ENCODE measurements around the gene GRK6.
"Not testable (repeated sequence)": the region's sequence is repeated elsewhere in the genome, so short reads cannot be mapped to it uniquely, and the experiment has no call there.

Gene GRK6

GRCh38 chr5:177483042-177483441 lies 56.6 kb downstream of the GRK6 start:
- Histone ChIP-seq H4K8ac (ENCODE audit: low read depth, low read length) (no peak overlapping the region), H3K4ac (ENCODE audit: low read depth, low read length) (no peak overlapping the region), H3K79me1 (ENCODE audit: low read length) (no peaks in the 10 kb centered on the region), H3K79me2 (ENCODE audit: control insufficient read depth, insufficient read depth, low read length) (no peaks in the 10 kb centered on the region), H3K23ac (ENCODE audit: low read length) (no peak overlapping the region), H2BK5ac (ENCODE audit: low read length) (no peak overlapping the region), H3K4me3 (ENCODE audit: low read length) (no peak overlapping the region), H3K27me3 (ENCODE audit: insufficient read depth, low read length, poor library complexity) (no peaks in the 10 kb centered on the region), H4K5ac (ENCODE audit: low read length) (no peak overlapping the region), H2BK120ac (ENCODE audit: low read depth, low read length) (no peak overlapping the region), H3K4me1 (ENCODE audit: control insufficient read depth, low read depth, low read length) (no peaks in the 10 kb centered on the region), H3K9ac (ENCODE audit: low read length) (no peak overlapping the region), H3K36me3 (ENCODE audit: control insufficient read depth, insufficient read depth, low read length) (peaks cover 16% of the 10 kb centered on the region), H3K56ac (ENCODE audit: low read length) (no peak overlapping the region), H3K18ac (ENCODE audit: low read length) (no peak overlapping the region), H2AK5ac (ENCODE audit: low read length) (no peak overlapping the region), H3K27ac (ENCODE audit: low read depth, low read length) (no peak overlapping the region), H3K4me2 (ENCODE audit: low read length) (no peak overlapping the region), H2BK15ac (replicated peaks; ENCODE audit: low read depth) (no peak overlapping the region)
- no peak for DNase-seq
- WGBS (ENCODE audit: extremely low coverage, insufficient coverage, low lambda C conversion rate), result no CpG with 5 or more reads among the region's 9 CpGs

GRCh38 chr5:177483994-177484901 lies 57.8 kb downstream of the GRK6 start:
- no peak overlapping the region for H2BK5ac ChIP-seq (ENCODE audit: low read length)
- H3K4me3 ChIP-seq (ENCODE audit: low read length), result no peak overlapping the region
- H3K79me1 ChIP-seq (ENCODE audit: low read length), result no peaks in the 10 kb centered on the region
- no peaks in the 10 kb centered on the region for H3K27me3 ChIP-seq (ENCODE audit: insufficient read depth, low read length, poor library complexity)
- H3K9ac ChIP-seq (ENCODE audit: low read length), result no peak overlapping the region
- peaks cover 22% of the 10 kb centered on the region for H3K36me3 ChIP-seq (ENCODE audit: control insufficient read depth, insufficient read depth, low read length)
- H3K27ac ChIP-seq (ENCODE audit: low read depth, low read length), result no peak overlapping the region
- no peaks in the 10 kb centered on the region for H3K79me2 ChIP-seq (ENCODE audit: control insufficient read depth, insufficient read depth, low read length)
- no CpG with 5 or more reads among the region's 22 CpGs for WGBS (ENCODE audit: extremely low coverage, insufficient coverage, low lambda C conversion rate)
- DNase-seq, result no peak
- no peak overlapping the region for H2AK5ac ChIP-seq (ENCODE audit: low read length)
- no peak overlapping the region for H3K23ac ChIP-seq (ENCODE audit: low read length)
- H2BK120ac ChIP-seq (ENCODE audit: low read depth, low read length), result no peak overlapping the region
- H4K5ac ChIP-seq (ENCODE audit: low read length), result no peak overlapping the region
- no peak overlapping the region for H4K8ac ChIP-seq (ENCODE audit: low read depth, low read length)
- no peak overlapping the region for H3K4ac ChIP-seq (ENCODE audit: low read depth, low read length)
- H3K4me1 ChIP-seq (ENCODE audit: control insufficient read depth, low read depth, low read length), result no peaks in the 10 kb centered on the region
- no peak overlapping the region for H3K56ac ChIP-seq (ENCODE audit: low read length)
- H2BK15ac ChIP-seq (replicated peaks; ENCODE audit: low read depth), result no peak overlapping the region
- no peak overlapping the region for H3K4me2 ChIP-seq (ENCODE audit: low read length)
- no peak overlapping the region for H3K18ac ChIP-seq (ENCODE audit: low read length)

DNA sequence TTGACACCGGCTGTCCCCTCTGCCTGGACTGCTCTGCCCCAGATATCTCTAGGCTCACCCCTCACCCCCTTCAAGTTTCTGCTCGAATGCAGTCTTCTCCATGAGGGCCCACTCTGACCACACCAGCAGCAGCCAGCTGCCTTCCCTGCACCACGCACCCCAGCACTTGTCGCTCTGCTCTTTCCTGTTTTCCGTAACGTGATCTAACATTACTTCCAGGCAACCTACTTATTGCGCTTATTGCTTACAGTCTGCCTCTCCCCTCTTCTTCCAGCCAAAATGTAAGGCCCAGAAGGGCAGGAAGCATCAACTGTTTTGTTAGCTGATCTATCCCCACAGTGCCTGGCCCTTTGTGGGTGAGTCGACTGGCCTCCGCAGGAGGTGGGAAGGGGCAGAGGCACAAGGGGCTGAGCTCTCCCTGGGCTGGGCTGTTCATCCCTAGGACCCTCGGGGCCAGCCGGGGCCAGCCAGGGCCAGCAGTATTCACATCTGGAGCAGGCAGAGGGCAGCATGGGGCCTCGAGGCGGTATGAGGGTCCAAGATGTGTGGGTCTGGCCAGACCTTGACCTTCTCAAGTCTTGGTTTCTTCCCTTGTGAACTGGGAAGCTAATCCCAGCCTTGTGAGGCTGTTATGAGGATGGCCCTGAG lies 58.5 kb downstream of the GRK6 start:
- no peak overlapping the region for H3K18ac ChIP-seq (ENCODE audit: low read length)
- no peak overlapping the region for H3K4ac ChIP-seq (ENCODE audit: low read depth, low read length)
- H3K4me1 ChIP-seq (ENCODE audit: control insufficient read depth, low read depth, low read length), result no peaks in the 10 kb centered on the region
- H4K8ac ChIP-seq (ENCODE audit: low read depth, low read length), result no peak overlapping the region
- no peak overlapping the region for H4K5ac ChIP-seq (ENCODE audit: low read length)
- WGBS (ENCODE audit: extremely low coverage, insufficient coverage, low lambda C conversion rate), result no CpG with 5 or more reads among the region's 13 CpGs
- H2AK5ac ChIP-seq (ENCODE audit: low read length), result no peak overlapping the region
- no peak overlapping the region for H2BK5ac ChIP-seq (ENCODE audit: low read length)
- H3K27me3 ChIP-seq (ENCODE audit: insufficient read depth, low read length, poor library complexity), result no peaks in the 10 kb centered on the region
- H3K27ac ChIP-seq (ENCODE audit: low read depth, low read length), result no peak overlapping the region
- no peak overlapping the region for H3K4me3 ChIP-seq (ENCODE audit: low read length)
- no peak overlapping the region for H2BK15ac ChIP-seq (replicated peaks; ENCODE audit: low read depth)
- DNase-seq, result no peak
- no peak overlapping the region for H3K23ac ChIP-seq (ENCODE audit: low read length)
- H3K56ac ChIP-seq (ENCODE audit: low read length), result no peak overlapping the region
- H3K79me1 ChIP-seq (ENCODE audit: low read length), result peaks cover 2% of the 10 kb centered on the region
- H3K79me2 ChIP-seq (ENCODE audit: control insufficient read depth, insufficient read depth, low read length), result no peaks in the 10 kb centered on the region
- H2BK120ac ChIP-seq (ENCODE audit: low read depth, low read length), result no peak overlapping the region
- H3K36me3 ChIP-seq (ENCODE audit: control insufficient read depth, insufficient read depth, low read length), result peaks cover 24% of the 10 kb centered on the region
- no peak overlapping the region for H3K4me2 ChIP-seq (ENCODE audit: low read length)
- no peak overlapping the region for H3K9ac ChIP-seq (ENCODE audit: low read length)

GRCh38 chr5:177485753-177486152 lies 59.3 kb downstream of the GRK6 start:
- H3K4ac ChIP-seq (ENCODE audit: low read depth, low read length); H3K23ac ChIP-seq (ENCODE audit: low read length); H2BK15ac ChIP-seq (replicated peaks; ENCODE audit: low read depth); H3K79me2 ChIP-seq (ENCODE audit: control insufficient read depth, insufficient read depth, low read length); H3K4me3 ChIP-seq (ENCODE audit: low read length); H3K4me2 ChIP-seq (ENCODE audit: low read length); H3K56ac ChIP-seq (ENCODE audit: low read length); H4K5ac ChIP-seq (ENCODE audit: low read length); H2BK120ac ChIP-seq (ENCODE audit: low read depth, low read length); H3K27me3 ChIP-seq (ENCODE audit: insufficient read depth, low read length, poor library complexity); H3K18ac ChIP-seq (ENCODE audit: low read length); H3K9ac ChIP-seq (ENCODE audit: low read length); DNase-seq; H3K79me1 ChIP-seq (ENCODE audit: low read length); H3K27ac ChIP-seq (ENCODE audit: low read depth, low read length); H3K4me1 ChIP-seq (ENCODE audit: control insufficient read depth, low read depth, low read length); H4K8ac ChIP-seq (ENCODE audit: low read depth, low read length); H2BK5ac ChIP-seq (ENCODE audit: low read length); H2AK5ac ChIP-seq (ENCODE audit: low read length): not testable (repeated sequence)
- H3K36me3 ChIP-seq (ENCODE audit: control insufficient read depth, insufficient read depth, low read length), result peaks cover 27% of the 10 kb centered on the region
- no CpG with 5 or more reads among the region's 3 CpGs for WGBS (ENCODE audit: extremely low coverage, insufficient coverage, low lambda C conversion rate)

- Histone ChIP-seq H3K56ac (ENCODE audit: low read length) (no peak overlapping the region), H3K36me3 (ENCODE audit: control insufficient read depth, insufficient read depth, low read length) (peaks cover 27% of the 10 kb centered on the region), H2BK5ac (ENCODE audit: low read length) (no peak overlapping the region), H3K79me2 (ENCODE audit: control insufficient read depth, insufficient read depth, low read length) (no peaks in the 10 kb centered on the region), H3K79me1 (ENCODE audit: low read length) (peaks cover 6% of the 10 kb centered on the region), H3K4me3 (ENCODE audit: low read length) (no peak overlapping the region), H2AK5ac (ENCODE audit: low read length) (no peak overlapping the region), H3K4me2 (ENCODE audit: low read length) (no peak overlapping the region), H3K27me3 (ENCODE audit: insufficient read depth, low read length, poor library complexity) (no peaks in the 10 kb centered on the region), H4K8ac (ENCODE audit: low read depth, low read length) (no peak overlapping the region), H2BK15ac (replicated peaks; ENCODE audit: low read depth) (no peak overlapping the region), H3K23ac (ENCODE audit: low read length) (no peak overlapping the region), H3K9ac (ENCODE audit: low read length) (no peak overlapping the region), H3K4ac (ENCODE audit: low read depth, low read length) (no peak overlapping the region), H3K18ac (ENCODE audit: low read length) (no peak overlapping the region), H2BK120ac (ENCODE audit: low read depth, low read length) (no peak overlapping the region), H4K5ac (ENCODE audit: low read length) (no peak overlapping the region), H3K4me1 (ENCODE audit: control insufficient read depth, low read depth, low read length) (no peaks in the 10 kb centered on the region), H3K27ac (ENCODE audit: low read depth, low read length) (no peak overlapping the region)
- WGBS (ENCODE audit: extremely low coverage, insufficient coverage, low lambda C conversion rate), result no CpG with 5 or more reads among the region's 3 CpGs
- no peak for DNase-seq
These were observed 59.8 kb downstream of the GRK6 start for GRCh38 chr5:177486256-177486655.
